ENCODE measurements around the gene ARHGAP8.

ARHGAP8 gene

GRCh38 chr22:44707752-44708151, 44.6 kb upstream of the ARHGAP8 start:
- no peak for DNase-seq (ENCODE audit: low spot score)
- TF ChIP-seq CTCF (IDR thresholded peaks at IDR 0.05; ENCODE audit: extremely low read depth, insufficient read depth, missing control alignments): no peak
- in situ Hi-C loops (cut with MboI; ENCODE audit: low pct_unique_long_range_greater_than_20kb, low sequenced_read_pairs, unreplicated experiment): no loop called here

GRCh38 chr22:44709881-44710392, 42.4 kb upstream of the ARHGAP8 start:
- no peak for DNase-seq (ENCODE audit: low spot score)
- in situ Hi-C loops (cut with MboI; ENCODE audit: low pct_unique_long_range_greater_than_20kb, low sequenced_read_pairs, unreplicated experiment): no loop called here
- no peak for TF ChIP-seq CTCF (IDR thresholded peaks at IDR 0.05; ENCODE audit: extremely low read depth, insufficient read depth, missing control alignments)

DNA sequence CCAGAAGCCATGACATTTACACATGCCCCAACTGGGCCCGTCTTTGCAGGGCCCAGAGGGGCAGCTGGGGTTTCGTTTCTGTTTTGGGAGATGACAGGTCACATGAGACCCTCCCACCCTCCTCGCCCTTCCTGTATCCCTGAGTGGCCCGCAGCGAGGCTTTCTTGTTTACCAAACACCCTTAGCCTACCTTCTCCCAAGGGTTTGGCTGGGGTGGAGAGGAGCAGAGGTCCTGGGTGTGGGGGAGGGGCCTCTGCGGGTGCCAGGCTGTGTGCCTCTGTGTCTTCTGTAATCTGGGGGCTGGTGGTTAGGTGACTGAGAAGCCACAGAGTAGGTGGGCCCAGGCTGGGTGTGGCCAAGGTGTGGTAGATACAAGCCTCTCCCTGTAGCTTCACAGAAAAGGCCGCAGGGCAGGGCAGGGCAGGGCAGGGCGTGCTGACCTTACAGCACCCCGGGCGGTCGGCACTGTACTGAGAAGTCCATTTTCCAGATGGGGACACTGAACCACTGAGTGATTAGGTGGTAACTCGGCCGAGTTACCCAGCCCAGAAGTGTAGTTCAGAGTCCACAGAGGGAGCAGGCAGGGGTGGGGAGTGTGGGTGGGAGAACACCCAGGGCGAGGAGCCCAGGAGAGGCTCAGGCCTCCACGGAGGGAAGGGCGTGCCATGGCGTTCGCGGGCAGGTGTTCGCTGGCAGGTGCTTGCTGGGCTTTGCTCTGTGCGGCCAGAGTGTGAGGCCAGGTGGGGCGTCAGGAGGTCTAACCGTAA, 41.7 kb upstream of the ARHGAP8 start:
- in situ Hi-C loops (cut with MboI; ENCODE audit: low pct_unique_long_range_greater_than_20kb, low sequenced_read_pairs, unreplicated experiment): no loop called here
- DNase-seq (ENCODE audit: low spot score): peak; percentile 60
- no peak for TF ChIP-seq CTCF (IDR thresholded peaks at IDR 0.05; ENCODE audit: extremely low read depth, insufficient read depth, missing control alignments)

GRCh38 chr22:44711241-44711560, 41.2 kb upstream of the ARHGAP8 start:
- no peak for TF ChIP-seq CTCF (IDR thresholded peaks at IDR 0.05; ENCODE audit: extremely low read depth, insufficient read depth, missing control alignments)
- in situ Hi-C loops (cut with MboI; ENCODE audit: low pct_unique_long_range_greater_than_20kb, low sequenced_read_pairs, unreplicated experiment): no loop called here
- DNase-seq (ENCODE audit: low spot score): no peak

DNA sequence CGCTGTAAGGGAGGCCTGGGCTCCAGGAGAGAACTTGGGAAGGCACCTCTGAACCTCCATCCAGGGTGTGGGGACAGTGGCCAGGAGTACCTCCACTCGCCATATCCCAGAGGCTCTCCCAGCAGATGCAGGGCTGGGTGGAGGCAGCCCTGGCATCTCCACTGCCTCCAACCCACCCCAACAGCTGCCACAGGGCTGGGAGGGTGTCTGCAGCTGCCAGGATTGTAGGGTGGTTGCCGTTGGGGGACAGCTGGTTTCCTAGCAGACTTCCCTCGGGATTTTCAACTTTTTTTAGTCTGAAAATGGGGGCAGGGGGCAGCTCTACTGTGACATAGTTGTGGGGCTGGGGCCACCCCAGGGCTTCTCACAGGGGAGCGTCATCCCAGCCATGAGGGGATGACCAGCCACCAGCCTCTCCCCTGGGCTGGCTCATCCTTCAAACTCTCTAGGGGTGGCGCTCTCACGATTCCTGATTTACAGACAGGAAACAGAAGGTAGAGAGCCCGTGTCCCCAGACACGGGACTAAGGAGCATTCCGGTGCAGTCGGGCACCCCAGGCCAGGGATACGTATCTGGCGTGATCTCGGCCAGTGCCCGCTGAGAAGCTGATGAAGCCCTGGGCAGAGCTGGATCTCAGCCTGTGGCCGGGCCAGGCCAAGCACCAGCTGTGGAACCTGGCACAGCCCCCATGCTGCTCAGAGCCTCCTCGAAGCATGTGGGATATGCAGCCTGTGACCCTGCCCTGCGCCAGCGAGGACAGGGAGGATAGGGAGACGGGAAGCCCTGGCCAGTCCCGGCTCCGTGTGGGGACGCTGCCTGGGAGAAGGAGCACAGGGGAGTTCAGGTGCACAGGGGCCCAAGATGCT, 40.5 kb upstream of the ARHGAP8 start:
- DNase-seq (ENCODE audit: low spot score): no peak
- no peak for TF ChIP-seq CTCF (IDR thresholded peaks at IDR 0.05; ENCODE audit: extremely low read depth, insufficient read depth, missing control alignments)
- in situ Hi-C loops (cut with MboI; ENCODE audit: low pct_unique_long_range_greater_than_20kb, low sequenced_read_pairs, unreplicated experiment): no loop called here

DNA sequence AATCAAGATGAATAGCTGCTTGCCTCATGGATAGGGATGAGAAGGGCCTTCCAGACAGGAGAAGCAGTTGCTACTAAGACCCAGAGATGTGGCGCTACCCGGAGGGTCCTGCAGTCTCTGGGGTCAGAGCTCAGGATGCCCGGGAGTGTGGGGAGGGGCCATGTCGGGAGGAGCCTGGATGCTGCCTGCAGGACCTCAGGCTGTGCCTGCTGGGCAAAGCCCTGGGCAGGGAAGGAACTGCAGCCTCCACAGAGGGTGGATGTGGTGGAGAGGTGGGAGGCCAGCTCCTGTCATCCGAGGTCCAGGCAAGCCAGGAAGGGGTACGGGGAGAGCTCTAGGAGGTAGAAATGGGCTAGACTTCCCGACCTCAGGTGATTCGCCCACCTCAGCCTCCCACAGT, 39.4 kb upstream of the ARHGAP8 start:
- no peak for DNase-seq (ENCODE audit: low spot score)
- no peak for TF ChIP-seq CTCF (IDR thresholded peaks at IDR 0.05; ENCODE audit: extremely low read depth, insufficient read depth, missing control alignments)
- in situ Hi-C loops (cut with MboI; ENCODE audit: low pct_unique_long_range_greater_than_20kb, low sequenced_read_pairs, unreplicated experiment): no loop called here
